ENCODE measurements around the gene KIF22. TPM values are rescaled to one million over a fixed set of nuclear protein-coding genes. Genes with fewer than 3 reads are reported as not detected.
A peak's percentile ranks its signal among the peaks of the same experiment; 100 is the strongest.

Gene KIF22
- total RNA-seq, 1 experiment from 2014 or later: 155 TPM

- no peak for TF ChIP-seq RAD21 (IDR thresholded peaks at IDR 0.05; ENCODE audit: low read depth)
- no peak for TF ChIP-seq SP1 (IDR thresholded peaks at IDR 0.05; ENCODE audit: low read depth)
Observed at GRCh38 chr16:29806641-29807425, 16.3 kb downstream of the KIF22 start (continued).

DNA sequence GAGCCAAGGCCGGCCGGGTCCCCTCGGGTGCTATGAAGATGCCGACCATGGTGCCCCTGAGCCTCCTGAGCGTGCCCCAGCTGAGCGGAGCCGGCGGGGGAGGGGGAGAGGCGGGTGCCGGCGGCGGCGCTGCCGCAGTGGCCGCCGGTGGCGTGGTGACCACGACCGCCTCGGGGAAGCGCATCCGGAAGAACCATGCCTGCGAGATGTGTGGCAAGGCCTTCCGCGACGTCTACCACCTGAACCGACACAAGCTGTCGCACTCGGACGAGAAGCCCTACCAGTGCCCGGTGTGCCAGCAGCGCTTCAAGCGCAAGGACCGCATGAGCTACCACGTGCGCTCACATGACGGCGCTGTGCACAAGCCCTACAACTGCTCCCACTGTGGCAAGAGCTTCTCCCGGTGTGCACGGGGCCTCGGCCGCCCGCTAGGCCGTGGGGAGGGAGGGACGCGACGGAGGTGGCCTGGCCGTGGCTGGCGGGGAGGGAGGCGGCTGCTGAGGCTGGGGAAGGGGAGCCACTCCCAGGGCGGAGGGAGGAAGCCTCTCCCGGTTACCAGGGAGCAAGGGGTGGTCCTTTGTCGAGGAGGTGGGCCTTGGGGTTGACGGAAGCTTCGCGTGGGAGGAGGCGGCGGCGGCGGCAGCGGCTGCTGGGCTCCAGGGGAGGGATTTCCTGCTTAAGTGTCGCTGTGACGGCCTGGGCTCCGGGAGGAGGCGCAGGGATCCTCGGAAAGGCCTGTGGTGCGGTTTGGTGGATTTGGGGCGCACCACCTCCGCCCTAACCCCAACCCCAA lies 17.1 kb downstream of the KIF22 start:
- H3K4me3 ChIP-seq (replicated peaks in 1 of 2; ENCODE audit: low read depth in 1 of 2, low read length in 2 of 2): peak overlapping the region; percentile 50 to 74
- H3K9me3 ChIP-seq (ENCODE audit: control insufficient read depth in 1 of 2, insufficient read depth in 1 of 2, low read depth in 1 of 2, low read length in 2 of 2): no peaks in the 10 kb centered on the region
- peak overlapping the region; percentile 100 for H3K27ac ChIP-seq (ENCODE audit: low read depth, low read length)
- ChIA-PET CTCF (interaction anchor here (0.7 to 3.5 kb wide), 14 partner anchors 9 to 224 kb away, joined by 3 to 36 read pairs (median 6); partner anchors contain the start of genes ASPHD1, KIF22, MVP and PAGR1), RAD21 (ENCODE audit: low non-redundant PET in 1 of 2, low total read pairs in 2 of 2, uncharacterized antibody in 2 of 2, unreplicated experiment in 2 of 2) (interaction anchor here (0.9 to 1.5 kb wide), 5 partner anchors 8 to 214 kb away, joined by 3 to 5 read pairs (median 3); partner anchors contain the start of gene PAGR1 (in 1 of the 2)), POLR2A (interaction anchor here (1.0 to 2.0 kb wide), 7 partner anchors 8 to 118 kb away, joined by 3 to 20 read pairs (median 7); partner anchors contain the start of genes KCTD13, KIF22, MVP and PAGR1)
- H3K27me3 ChIP-seq (ENCODE audit: insufficient read depth, low read length): no peaks in the 10 kb centered on the region
- H3K9ac ChIP-seq (ENCODE audit: low read length): peak overlapping the region; percentile 95
- no peaks in the 10 kb centered on the region for H4K20me1 ChIP-seq (ENCODE audit: insufficient read depth)
- peaks cover 34 to 75% of the 10 kb centered on the region in 2 experiments for H3K4me1 ChIP-seq (ENCODE audit: control insufficient read depth in 1 of 2, insufficient read depth in 2 of 2, low read length in 2 of 2)
- peaks cover 35% of the 10 kb centered on the region for H3K79me2 ChIP-seq (ENCODE audit: insufficient read depth, low read length)
- intact Hi-C loops (cut with micrococcal nuclease): no loop called here
- peak; percentile 26 for ATAC-seq
- H2AFZ ChIP-seq (ENCODE audit: low read depth, low read length, poor library complexity, severe bottlenecking): no peak overlapping the region
- peak overlapping the region; percentile 99 for H3K4me2 ChIP-seq (ENCODE audit: low read length)
- BruUV-seq (replicated peaks): no TSS peak
- H3K9me2 ChIP-seq (ENCODE audit: insufficient read depth): no peaks in the 10 kb centered on the region
- peaks cover 6 to 22% of the 10 kb centered on the region in 2 experiments; a peak in 3 of 4 replicates for H3K36me3 ChIP-seq (ENCODE audit: control insufficient read depth in 1 of 2, insufficient read depth in 2 of 2, low read length in 2 of 2)
- DNase-seq (ENCODE audit: low read depth, low spot score): peak; percentile 82
- TF ChIP-seq POLR2A (IDR thresholded peaks at IDR 0.05; ENCODE audit: borderline replicate concordance, extremely low read depth, insufficient read depth, insufficient read length) (peak; percentile 15), ZNF274 (IDR thresholded peaks at IDR 0.05; ENCODE audit: low read depth, low read length) (no peak), JUND (IDR thresholded peaks at IDR 0.05) (no peak), ZBTB33 (IDR thresholded peaks at IDR 0.05; ENCODE audit: extremely low read depth, insufficient replicate concordance, low read length) (no peak), ELF1 (IDR thresholded peaks at IDR 0.05; ENCODE audit: borderline replicate concordance, low read depth) (no peak), TCF7L2 (IDR thresholded peaks at IDR 0.05; ENCODE audit: borderline replicate concordance, extremely low read depth, insufficient read depth, insufficient read length) (peak; percentile 55), SIN3A (IDR thresholded peaks at IDR 0.05; ENCODE audit: low read depth) (no peak), RAD21 (IDR thresholded peaks at IDR 0.05; ENCODE audit: low read depth) (no peak), SRF (IDR thresholded peaks at IDR 0.05; ENCODE audit: low read depth) (no peak), EGR1 (IDR thresholded peaks at IDR 0.05; ENCODE audit: low read depth) (no peak), EZH2 (IDR thresholded peaks at IDR 0.05) (no peak)
- TF ChIP-seq, protein P1, sequence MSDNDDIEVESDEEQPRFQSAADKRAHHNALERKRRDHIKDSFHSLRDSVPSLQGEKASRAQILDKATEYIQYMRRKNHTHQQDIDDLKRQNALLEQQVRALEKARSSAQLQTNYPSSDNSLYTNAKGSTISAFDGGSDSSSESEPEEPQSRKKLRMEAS (IDR thresholded peaks at IDR 0.05): no peak
- TF ChIP-seq, protein P2, sequence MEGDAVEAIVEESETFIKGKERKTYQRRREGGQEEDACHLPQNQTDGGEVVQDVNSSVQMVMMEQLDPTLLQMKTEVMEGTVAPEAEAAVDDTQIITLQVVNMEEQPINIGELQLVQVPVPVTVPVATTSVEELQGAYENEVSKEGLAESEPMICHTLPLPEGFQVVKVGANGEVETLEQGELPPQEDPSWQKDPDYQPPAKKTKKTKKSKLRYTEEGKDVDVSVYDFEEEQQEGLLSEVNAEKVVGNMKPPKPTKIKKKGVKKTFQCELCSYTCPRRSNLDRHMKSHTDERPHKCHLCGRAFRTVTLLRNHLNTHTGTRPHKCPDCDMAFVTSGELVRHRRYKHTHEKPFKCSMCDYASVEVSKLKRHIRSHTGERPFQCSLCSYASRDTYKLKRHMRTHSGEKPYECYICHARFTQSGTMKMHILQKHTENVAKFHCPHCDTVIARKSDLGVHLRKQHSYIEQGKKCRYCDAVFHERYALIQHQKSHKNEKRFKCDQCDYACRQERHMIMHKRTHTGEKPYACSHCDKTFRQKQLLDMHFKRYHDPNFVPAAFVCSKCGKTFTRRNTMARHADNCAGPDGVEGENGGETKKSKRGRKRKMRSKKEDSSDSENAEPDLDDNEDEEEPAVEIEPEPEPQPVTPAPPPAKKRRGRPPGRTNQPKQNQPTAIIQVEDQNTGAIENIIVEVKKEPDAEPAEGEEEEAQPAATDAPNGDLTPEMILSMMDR (IDR thresholded peaks at IDR 0.05 in 2 of 3, conservative IDR thresholded peaks at IDR 0.05 in 1 of 3; ENCODE audit: borderline replicate concordance in 1 of 3, insufficient read depth in 1 of 3, low read depth in 2 of 3, low read length in 2 of 3): peak in 2 of 3 experiments; percentile 36 to 44; a peak in 4 of 6 replicates
- TF ChIP-seq, protein P3, sequence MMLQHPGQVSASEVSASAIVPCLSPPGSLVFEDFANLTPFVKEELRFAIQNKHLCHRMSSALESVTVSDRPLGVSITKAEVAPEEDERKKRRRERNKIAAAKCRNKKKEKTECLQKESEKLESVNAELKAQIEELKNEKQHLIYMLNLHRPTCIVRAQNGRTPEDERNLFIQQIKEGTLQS (IDR thresholded peaks at IDR 0.05): no peak
